Measurements from ENCODE around the gene SLC1A7.

The SLC1A7 gene

GRCh38 chr1:53134961-53135734 lies 7.3 kb downstream of the SLC1A7 start:
- in situ Hi-C loops (cut with HindIII; ENCODE audit: low sequenced_read_pairs), result no loop called here

DNA sequence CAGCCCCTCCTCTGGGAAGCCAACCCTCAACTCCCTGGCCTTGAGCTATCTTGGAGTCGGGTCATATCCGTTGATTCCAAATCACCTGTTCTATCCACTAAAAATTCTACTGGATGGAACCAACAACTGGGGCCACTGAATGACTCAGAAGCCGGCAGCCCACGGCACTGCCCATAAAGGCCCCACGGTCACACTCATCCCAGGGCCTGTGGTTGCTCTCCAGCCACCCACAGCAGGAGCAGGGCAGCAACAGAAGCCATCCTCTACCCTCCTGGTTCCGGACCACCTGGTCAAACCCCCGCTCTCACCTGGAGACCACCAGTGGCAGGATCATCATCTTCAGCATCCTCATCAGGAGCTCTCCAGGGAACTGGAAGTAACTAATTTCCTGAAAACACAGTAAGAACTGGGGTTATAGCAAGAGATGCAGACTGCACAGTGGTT lies 8.4 kb downstream of the SLC1A7 start:
- in situ Hi-C loops (cut with HindIII; ENCODE audit: low sequenced_read_pairs), result no loop called here

DNA sequence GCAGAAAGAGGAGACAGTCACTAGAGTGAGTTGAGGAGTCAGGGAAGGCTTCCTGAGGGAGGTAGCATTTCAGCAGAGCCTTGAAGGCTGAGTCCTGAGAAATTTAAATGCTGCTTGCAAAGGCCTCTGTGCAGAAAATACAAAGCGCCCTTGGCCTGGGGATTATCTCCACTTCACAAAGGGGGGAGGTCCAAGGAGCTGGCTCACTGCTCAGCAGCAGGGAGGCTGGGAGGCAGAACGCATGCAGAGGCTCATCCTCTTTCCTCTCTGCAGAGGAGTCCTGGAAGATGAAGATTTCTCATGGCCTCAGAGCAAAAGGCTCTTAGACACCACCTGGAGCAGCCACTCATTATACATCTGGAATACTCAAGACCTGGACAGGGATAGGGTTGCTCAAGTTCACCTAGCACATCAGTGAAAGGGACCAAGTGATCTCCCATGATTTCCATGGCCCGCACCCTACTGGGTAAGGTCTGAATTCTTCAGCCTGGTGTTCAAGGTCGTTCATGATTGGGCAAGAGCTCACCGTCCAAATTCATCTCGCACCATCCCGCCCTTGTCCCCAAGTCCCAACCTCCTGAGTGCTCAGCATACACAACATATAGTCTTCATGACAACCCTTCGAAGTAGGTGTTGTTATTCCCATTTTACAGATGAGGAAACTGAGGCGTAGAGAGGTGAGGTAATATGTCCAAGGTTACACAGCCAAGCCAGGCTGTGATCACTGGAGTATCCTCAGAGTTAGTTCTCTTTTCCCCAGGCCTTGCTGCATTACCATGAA lies 9.0 kb downstream of the SLC1A7 start:
- in situ Hi-C loops (cut with HindIII; ENCODE audit: low sequenced_read_pairs), result no loop called here

GRCh38 chr1:53132176-53132575 lies 10.3 kb downstream of the SLC1A7 start:
- in situ Hi-C loops (cut with HindIII; ENCODE audit: low sequenced_read_pairs), result no loop called here

GRCh38 chr1:53131590-53131938 lies 10.9 kb downstream of the SLC1A7 start:
- in situ Hi-C loops (cut with HindIII; ENCODE audit: low sequenced_read_pairs), result no loop called here

DNA sequence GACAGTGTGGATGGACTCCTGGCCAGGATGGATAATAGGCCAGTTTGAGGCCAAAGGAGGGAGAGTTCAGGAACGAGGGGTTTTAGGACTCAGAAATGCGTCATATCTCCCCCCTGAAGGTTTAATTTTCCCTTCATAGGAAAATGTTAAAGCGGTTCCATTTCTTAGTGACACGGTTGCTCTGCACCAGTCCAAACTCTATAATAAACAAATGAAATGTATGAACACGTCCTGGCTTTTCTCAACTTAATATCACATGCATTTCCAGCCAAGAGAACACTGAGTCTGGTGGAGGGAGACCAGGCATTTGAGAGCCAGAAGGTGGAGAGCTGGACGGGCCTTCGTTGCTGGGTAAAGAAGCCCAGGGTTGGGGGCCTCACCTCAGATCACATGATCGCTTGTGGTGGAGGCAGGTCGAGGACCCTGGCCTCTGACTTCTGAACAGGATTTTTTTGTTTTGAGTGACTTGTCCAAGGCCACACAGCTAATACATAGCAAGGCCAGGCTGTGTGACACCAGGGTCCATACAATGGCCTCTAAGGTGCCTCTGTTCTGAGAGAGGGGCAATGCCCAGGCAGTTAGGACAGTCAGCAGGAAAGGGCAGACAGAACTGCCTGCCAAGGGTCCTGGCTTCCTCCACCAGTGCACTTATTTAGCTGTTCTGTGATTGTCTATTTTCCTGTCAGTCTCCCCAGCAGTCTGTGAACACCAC lies 11.4 kb downstream of the SLC1A7 start:
- in situ Hi-C loops (cut with HindIII; ENCODE audit: low sequenced_read_pairs), result no loop called here

- in situ Hi-C loops (cut with HindIII; ENCODE audit: low sequenced_read_pairs), result no loop called here
Measured at GRCh38 chr1:53130598-53130877, 11.9 kb downstream of the SLC1A7 start.

GRCh38 chr1:53129891-53130597 lies 12.4 kb downstream of the SLC1A7 start:
- in situ Hi-C loops (cut with HindIII; ENCODE audit: low sequenced_read_pairs), result no loop called here

- in situ Hi-C loops (cut with HindIII; ENCODE audit: low sequenced_read_pairs), result no loop called here
Measured at GRCh38 chr1:53128401-53128800, 14.0 kb downstream of the SLC1A7 start.

- in situ Hi-C loops (cut with HindIII; ENCODE audit: low sequenced_read_pairs), result no loop called here
Measured at GRCh38 chr1:53127546-53127945, 14.9 kb downstream of the SLC1A7 start.

DNA sequence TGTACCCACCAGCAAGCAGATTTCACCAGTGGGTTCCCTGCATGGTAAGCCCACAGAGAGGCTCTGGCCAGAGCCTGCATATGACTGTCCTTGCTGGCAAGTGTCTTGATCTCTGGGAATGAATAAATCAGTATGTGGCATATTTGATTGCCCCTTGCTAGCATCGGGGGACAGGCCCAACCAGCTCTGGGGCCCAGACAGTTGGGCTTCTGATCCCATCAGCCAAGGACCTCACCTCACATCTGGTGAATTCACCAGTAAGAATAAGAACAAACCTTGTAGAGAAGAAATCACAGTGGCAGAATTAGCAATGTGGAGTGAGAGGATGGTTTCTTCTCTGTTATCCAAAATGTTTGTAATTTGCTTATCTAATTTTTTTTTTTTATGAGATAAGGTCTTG lies 15.9 kb downstream of the SLC1A7 start:
- in situ Hi-C loops (cut with HindIII; ENCODE audit: low sequenced_read_pairs), result no loop called here

GRCh38 chr1:53125623-53126360 lies 16.6 kb downstream of the SLC1A7 start:
- in situ Hi-C loops (cut with HindIII; ENCODE audit: low sequenced_read_pairs), result no loop called here

DNA sequence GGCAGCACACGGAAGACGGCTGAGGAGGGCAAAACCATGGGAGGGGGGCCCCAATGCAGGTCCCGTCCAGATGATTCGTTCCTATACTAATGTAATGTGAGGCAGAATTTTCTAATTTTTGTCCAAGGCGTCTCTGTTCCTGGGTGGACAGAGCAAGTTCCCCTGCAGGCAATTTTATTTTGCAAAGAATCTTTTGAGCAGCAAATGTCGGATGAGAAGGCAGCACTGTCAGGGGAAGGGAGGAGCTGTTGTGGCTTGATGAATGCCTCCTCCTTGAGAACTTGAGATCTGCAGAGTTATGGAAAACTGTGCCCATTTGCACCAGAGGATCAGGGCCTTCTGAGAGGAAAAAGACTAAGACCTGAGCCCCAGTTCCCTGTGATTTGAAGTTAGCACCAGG lies 17.3 kb downstream of the SLC1A7 start:
- in situ Hi-C loops (cut with HindIII; ENCODE audit: low sequenced_read_pairs), result no loop called here

GRCh38 chr1:53123453-53124140 lies 18.8 kb downstream of the SLC1A7 start:
- in situ Hi-C loops (cut with HindIII; ENCODE audit: low sequenced_read_pairs), result loop anchor here (5.0 kb wide), 2 partner anchors 66 to 79 kb away; no protein-coding TSS in a partner anchor

DNA sequence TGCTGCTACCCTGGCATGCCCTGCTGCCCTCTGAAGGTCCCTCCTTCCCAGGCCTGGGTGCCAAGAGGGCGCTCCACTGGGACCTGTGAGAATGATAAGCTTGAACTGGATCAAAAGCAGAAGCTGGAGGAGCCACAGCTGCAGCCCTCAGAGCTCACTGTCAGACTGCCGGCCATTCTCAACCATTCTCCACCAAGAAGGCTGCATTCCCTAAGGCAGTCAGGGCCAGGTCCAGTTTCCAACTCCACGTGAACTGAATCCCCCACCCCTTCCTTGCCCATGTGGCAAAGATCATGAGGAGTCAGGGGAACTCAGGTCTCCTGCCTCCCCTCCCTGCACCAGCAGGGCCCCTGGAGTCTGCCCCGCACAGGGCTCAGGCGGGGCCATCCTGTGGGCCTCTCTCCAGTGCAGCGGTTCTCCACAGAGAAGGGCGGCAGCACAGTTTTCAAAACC lies 19.5 kb downstream of the SLC1A7 start:
- in situ Hi-C loops (cut with HindIII; ENCODE audit: low sequenced_read_pairs), result loop anchor here (5.0 kb wide), 2 partner anchors 66 to 79 kb away; no protein-coding TSS in a partner anchor

- in situ Hi-C loops (cut with HindIII; ENCODE audit: low sequenced_read_pairs), result loop anchor here (5.0 kb wide), 2 partner anchors 65 to 80 kb away; no protein-coding TSS in a partner anchor
Measured at GRCh38 chr1:53122201-53122885, 20.1 kb downstream of the SLC1A7 start.

DNA sequence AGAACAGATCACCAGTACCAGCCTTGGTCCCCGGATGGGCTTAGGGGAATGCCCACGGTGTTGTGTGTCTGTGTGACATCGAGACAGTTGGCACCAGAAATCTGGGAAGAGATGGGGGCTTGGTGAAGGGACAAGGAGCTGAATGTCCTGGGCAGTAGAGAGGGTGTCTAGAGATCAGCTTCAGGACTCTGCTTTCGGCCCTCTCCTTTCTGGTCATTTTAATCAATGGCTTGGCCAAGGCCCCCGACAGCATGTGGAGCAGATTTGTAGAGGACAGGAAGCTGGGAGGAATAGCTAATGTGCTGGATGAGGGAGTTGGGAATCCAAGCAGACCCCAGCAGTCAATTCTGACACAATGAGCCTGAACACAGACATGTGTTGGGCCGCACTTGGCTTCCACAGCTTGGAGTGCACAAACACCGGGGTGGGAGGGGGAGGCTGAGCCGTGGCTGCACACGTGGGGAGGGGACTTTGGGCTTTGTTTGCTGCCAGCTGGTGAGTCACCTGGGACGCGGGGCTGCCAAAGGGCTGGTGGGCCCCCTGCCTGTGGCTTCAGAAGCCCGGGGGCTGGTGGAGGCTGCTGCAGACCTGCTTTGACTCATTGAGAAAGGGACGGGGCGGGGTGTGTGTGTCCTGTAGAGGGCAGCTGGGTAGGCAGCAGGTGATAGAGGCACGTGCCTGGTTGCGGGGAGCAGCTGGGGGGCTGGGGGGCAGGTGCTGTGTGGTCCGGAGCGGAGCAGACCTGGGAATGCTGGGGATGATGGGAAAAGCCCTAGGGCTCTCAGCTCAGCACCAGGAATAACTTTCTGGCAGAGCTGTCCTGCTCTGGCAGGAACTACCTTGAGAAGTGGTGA lies 20.9 kb downstream of the SLC1A7 start:
- in situ Hi-C loops (cut with HindIII; ENCODE audit: low sequenced_read_pairs), result loop anchor here (5.0 kb wide), 2 partner anchors 64 to 81 kb away; no protein-coding TSS in a partner anchor

DNA sequence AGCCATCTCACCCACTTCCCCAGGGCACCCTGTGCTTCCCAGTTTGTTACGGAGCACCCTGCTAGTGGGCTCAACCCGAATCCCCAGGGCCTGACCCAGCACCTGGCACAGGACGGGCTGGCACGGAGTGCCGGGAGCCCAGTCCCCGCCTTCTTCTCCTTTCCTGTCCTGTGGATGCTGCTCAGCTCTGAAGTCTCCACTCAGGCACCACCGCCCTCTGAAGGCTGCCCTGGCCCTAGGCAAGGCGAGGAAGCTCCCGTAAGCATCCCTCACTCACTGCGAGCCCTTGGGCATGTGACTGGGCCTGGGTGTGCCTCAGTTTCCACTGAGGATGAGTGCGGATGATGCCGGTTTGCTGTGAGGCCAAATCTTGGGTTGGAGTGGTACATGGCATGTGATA lies 21.8 kb downstream of the SLC1A7 start:
- in situ Hi-C loops (cut with HindIII; ENCODE audit: low sequenced_read_pairs), result loop anchor here (5.0 kb wide), 2 partner anchors 63 to 82 kb away; no protein-coding TSS in a partner anchor

Measured in endothelial cell of hepatic sinusoid (primary cell).